ENCODE data around the gene POLE. TPM values are rescaled to one million over a fixed set of nuclear protein-coding genes. Genes with fewer than 3 reads are reported as not detected.
A peak's percentile ranks its signal among the peaks of the same experiment; 100 is the strongest.

The POLE gene
- total and polyA plus RNA-seq, 9 of the 15 experiments (the other 6 are each of a cell fraction or from before 2014, with no cell fraction given) = 2.4 to 154 (median 49.6) TPM

GRCh38 chr12:132620899-132621656 lies 66.1 kb downstream of the POLE start:
- WGBS (ENCODE audit: insufficient coverage, low coverage, missing lambda C conversion rate) = 70% methylated on average over 25 of the region's 28 CpGs
- intact Hi-C loops (cut with micrococcal nuclease) = no loop called here

More at GRCh38 chr12:132620899-132621656, 66.1 kb downstream of the POLE start:
- Histone ChIP-seq H3K4me3 (no peak overlapping the region), H3K9me3 (replicated peaks; ENCODE audit: control insufficient read depth, insufficient read depth, low read depth, low read length) (peaks cover 7% of the 10 kb centered on the region), H3K9ac (ENCODE audit: insufficient read depth in 1 of 2, low read depth in 2 of 2, low read length in 2 of 2) (no peak overlapping the region; a peak in 1 of 4 replicates), H4K20me1 (replicated peaks; ENCODE audit: control insufficient read depth, insufficient read depth, low read length) (0 out of 2 replicates have a peak, but pooled peaks cover 3% of the 10 kb centered on the region), H3K9me1 (ENCODE audit: control insufficient read depth, insufficient read depth, low read length) (no peaks in the 10 kb centered on the region), H3K27ac (ENCODE audit: extremely low read depth, low read depth, low read length) (no peak overlapping the region), H3K4me2 (ENCODE audit: insufficient read depth, low read length) (no peak overlapping the region), H2AFZ (ENCODE audit: low read depth, low read length) (no peak overlapping the region), H3K27me3 (ENCODE audit: control insufficient read depth in 2 of 2, insufficient read depth in 2 of 2, low read length in 2 of 2) (no peaks in the 10 kb centered on the region), H3K4me1 (replicated peaks in 1 of 2; ENCODE audit: control insufficient read depth in 2 of 2, insufficient read depth in 2 of 2, low read length in 2 of 2) (peaks cover 12 to 55% of the 10 kb centered on the region in 2 experiments; a peak in 4 of 5 replicates), H3K36me3 (ENCODE audit: control insufficient read depth, insufficient read depth, low read length) (peaks cover 34% of the 10 kb centered on the region; the same call in 2 of the 3 replicates), H3K79me2 (ENCODE audit: control insufficient read depth, insufficient read depth, low read length) (no peaks in the 10 kb centered on the region)
- no TSS peak for BruUV-seq (replicated peaks)
- POLR2A ChIA-PET = interaction anchor here (1.9 kb wide), 1 partner anchor 11 kb away, joined by 8 read pairs; the partner anchor contains the start of gene LRCOL1
- in situ Hi-C loops (cut with MboI) = no loop called here
- no peak for TF ChIP-seq EZH2 (IDR thresholded peaks at IDR 0.05; ENCODE audit: borderline replicate concordance, low read depth, low read length)
- peak; percentile 15; the same call in 1 of the 2 replicates for TF ChIP-seq MYNN (IDR thresholded peaks at IDR 0.05)
- no peak for TF ChIP-seq MYNN (CRISPR knock-in tag; IDR thresholded peaks at IDR 0.05)
- TF ChIP-seq SUPT5H (IDR thresholded peaks at IDR 0.05) = peak; percentile 39; the same call in 1 of the 2 replicates
- TF ChIP-seq ZNF511 (CRISPR knock-in tag; IDR thresholded peaks at IDR 0.05) = no peak
- TF ChIP-seq PKNOX1 (IDR thresholded peaks at IDR 0.05) = no peak
- peak; percentile 83 for TF ChIP-seq NR2C1 (IDR thresholded peaks at IDR 0.05)
- peak; percentile 81 for TF ChIP-seq NR2C1 (tag; IDR thresholded peaks at IDR 0.05)
- peak; percentile 62; the same call in 1 of the 2 replicates for TF ChIP-seq GABPB1 (CRISPR knock-in tag; IDR thresholded peaks at IDR 0.05)
- peak; percentile 17; the same call in 1 of the 2 replicates for TF ChIP-seq CREB1 (IDR thresholded peaks at IDR 0.05)
- TF ChIP-seq CREB1 (CRISPR knock-in tag; IDR thresholded peaks at IDR 0.05) = no peak
- no peak for TF ChIP-seq RAD21 (CRISPR knock-in tag; conservative IDR thresholded peaks at IDR 0.05 in 1 of 2, IDR thresholded peaks at IDR 0.05 in 1 of 2)
- peak in 1 of 2 experiments; percentile 13 for TF ChIP-seq E2F6 (IDR thresholded peaks at IDR 0.05; ENCODE audit: borderline replicate concordance in 1 of 2, extremely low read depth in 1 of 2, insufficient read depth in 1 of 2, insufficient read length in 1 of 2, low read depth in 1 of 2, low read length in 1 of 2, poor library complexity in 1 of 2, severe bottlenecking in 1 of 2)
- TF ChIP-seq POLR2AphosphoS5 (IDR thresholded peaks at IDR 0.05; ENCODE audit: control insufficient read depth, insufficient read depth, low read depth, low read length) = peak; percentile 40; the same call in 1 of the 2 replicates
- peak; percentile 48 for TF ChIP-seq POLR2A (conservative IDR thresholded peaks at IDR 0.05)
- no peak for TF ChIP-seq YY1 (IDR thresholded peaks at IDR 0.05; ENCODE audit: borderline replicate concordance in 1 of 3, control insufficient read depth in 1 of 3, extremely low read depth in 1 of 3, insufficient read depth in 3 of 3, insufficient read length in 1 of 3, insufficient replicate concordance in 2 of 3, low read depth in 1 of 3, low read length in 2 of 3)
- TF ChIP-seq POLR2AphosphoS2 (IDR thresholded peaks at IDR 0.05; ENCODE audit: low read length) = 0 out of 2 replicates have a peak, but pooled peaks have one; percentile 38
- peak; percentile 74; the same call in 1 of the 2 replicates for TF ChIP-seq NR2C2 (CRISPR knock-in tag; IDR thresholded peaks at IDR 0.05)
- peak; percentile 38; the same call in 1 of the 2 replicates for TF ChIP-seq NR2C2 (tag; IDR thresholded peaks at IDR 0.05)
- CTCF ChIA-PET (ENCODE audit: low intra/inter-chr PET ratio) = no interaction called here
- no peak for DNase-seq (ENCODE audit: extremely low read depth in 1 of 4, low spot score in 3 of 4)
- no peak; the same call in 2 of the 3 replicates for ATAC-seq
- FAIRE-seq = no peak
